ENCODE measurements around the gene NOXA1.

The NOXA1 gene

DNA sequence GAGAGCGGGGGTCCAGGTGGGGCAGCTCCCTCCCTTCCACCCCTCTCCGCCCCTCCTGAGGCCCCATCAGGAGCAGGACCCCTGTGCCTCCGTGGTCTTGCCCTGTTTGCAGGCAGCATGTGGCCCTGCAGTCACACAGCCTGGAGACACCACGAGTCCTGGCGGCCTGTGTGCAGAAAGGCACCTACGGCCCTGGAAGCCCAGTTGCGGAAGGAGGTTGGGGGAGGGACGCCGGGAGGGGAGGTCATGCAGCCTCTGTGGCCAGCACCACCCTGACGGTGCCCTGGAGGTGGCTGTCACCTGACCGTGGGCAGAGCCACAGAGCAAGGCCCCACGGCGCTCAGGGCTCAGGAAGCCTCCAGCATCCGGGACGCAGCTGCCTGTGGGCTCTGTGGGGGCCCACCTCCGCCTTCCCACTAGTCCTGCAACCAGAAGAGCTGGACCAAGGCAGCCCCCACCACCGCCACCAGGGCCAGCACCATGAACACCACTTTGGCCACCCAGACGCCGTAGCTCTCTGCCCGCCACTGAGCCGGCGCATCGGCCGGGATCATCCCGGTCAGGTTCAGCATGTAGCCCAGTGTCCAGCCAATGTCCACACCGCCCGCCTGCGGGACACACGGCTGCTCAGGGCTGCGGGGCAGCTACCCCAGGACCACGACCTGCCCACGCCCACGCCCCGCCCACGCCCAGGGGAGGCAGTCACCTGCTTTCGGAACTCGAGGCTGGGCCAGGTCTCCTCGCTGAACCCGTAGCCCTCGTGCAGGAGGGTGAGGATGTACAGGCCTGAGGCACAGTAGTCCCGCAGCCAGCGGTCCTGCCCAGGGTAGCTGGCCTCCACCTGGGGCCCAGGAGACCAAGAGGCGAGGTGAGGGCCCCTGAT is 11.5 kb downstream of the NOXA1 start:
- peak in 6 of 10 donors; percentile 1 to 79 (median 46) for DNase-seq
- intact Hi-C loops (cut with DNase I), result no loop called here

DNA sequence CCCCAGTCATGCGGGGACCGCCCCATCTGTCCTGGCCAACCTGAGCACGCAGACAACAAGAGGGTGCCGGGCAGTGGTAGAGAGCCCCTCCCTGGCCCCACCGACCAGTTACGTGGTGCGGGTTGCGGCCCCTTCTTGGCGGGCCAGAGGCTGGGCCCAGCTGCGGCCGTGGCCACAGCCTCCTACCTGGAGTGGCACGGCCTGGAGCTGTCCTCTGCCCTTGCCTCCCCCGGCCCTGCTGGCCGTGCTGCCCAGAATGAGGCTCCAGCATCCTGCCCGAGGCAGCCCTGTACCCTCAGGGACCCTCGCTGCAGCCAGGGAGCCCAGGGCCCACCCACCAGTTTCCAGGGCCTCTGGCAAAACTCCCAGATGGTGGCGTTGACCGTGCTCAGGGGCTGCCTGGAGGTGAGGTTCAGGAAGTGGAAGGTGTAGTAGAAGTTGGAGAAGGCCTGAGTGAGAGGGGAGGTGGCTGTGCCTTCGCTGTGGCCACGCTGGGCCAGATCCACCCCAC is 12.2 kb downstream of the NOXA1 start:
- intact Hi-C loops (cut with DNase I), result no loop called here
- DNase-seq, result peak in 3 of 10 donors; percentile 0 to 67 (median 5)

DNA sequence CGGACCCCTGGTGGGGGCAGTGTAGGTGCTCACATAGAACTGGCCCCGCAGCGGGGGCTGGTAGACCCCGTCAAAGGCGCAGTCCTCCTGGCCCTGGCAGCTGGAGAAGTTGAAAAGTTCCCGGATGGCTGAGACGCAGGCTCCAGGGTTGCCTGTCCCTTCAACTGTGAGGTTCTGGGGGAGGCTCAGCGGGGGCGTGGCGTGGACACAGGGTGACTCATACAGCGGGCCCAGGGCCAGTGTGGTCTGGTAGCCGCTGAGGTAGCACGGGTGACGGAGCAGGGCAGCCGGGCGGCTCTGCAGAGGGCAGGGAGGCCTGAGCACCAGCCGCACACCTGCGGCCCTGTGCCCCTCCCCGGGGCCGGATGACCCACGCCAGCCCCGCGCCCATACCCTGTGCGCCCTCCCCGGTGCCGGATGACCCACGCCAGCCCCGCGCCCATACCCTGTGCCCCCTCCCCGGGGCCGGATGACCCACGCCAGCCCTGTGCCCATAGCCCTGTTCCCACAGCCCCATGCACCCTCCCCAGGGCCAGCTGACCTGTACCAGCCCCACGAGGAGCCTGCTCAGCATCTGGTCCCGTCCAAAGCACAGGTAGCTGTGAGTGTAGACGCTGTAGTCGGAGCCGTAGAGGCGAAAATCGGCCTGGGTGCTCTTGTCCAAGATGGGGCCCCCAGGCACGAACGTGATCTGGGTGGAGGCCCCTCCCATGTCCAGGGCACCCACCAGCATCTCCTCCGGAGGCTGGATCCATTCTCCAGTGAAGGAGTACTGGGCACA is 13.0 kb downstream of the NOXA1 start:
- intact Hi-C loops (cut with DNase I), result no loop called here
- DNase-seq, result peak in 6 of 10 donors; percentile 7 to 87 (median 53)

DNA sequence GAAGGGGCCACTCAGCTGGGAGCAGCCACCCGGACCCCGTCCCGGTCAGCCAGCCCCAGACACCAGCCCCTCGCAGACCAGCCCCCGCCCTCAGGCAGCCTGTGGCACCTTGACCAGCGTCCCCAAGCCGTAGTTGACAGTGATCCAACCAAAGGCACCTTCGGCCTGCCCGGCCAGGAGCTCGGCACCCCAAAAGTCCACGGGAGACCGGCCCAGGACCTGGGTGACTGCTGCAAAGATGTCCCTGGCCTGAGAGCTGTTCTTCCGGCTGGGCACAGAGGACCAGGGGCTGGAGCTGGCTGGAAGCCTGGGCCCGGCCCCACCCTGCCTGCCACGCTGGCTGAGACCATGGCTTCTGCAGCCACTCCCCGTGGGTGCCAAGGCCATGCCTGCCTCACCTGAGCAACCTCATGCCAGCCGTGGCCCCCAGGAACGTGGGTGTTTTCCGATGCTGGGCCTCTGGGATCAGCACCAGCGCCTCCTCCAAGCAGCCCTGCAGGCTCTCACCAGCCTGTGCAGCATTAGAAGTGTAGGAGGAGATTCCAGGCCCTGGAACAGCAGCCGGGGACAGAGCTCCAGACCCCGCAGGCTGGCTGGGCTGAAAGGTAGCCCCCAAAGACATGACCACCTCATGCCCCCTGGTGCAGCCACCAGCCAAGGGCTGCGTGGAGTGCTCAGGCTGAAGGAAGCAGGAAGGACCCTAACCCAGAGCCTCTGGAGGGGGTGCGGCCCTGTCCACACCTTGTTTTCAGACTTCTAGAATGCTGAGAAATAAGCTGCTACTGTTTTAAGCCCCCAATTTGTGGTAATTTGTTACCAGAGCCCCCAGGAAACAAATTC is 13.8 kb downstream of the NOXA1 start:
- intact Hi-C loops (cut with DNase I), result no loop called here
- DNase-seq, result peak in 6 of 10 donors; percentile 1 to 85 (median 46)

GRCh38 chr9:137437691-137438590 is 14.7 kb downstream of the NOXA1 start:
- peak in 7 of 10 donors; percentile 1 to 75 (median 19) for DNase-seq
- intact Hi-C loops (cut with DNase I), result no loop called here

DNA sequence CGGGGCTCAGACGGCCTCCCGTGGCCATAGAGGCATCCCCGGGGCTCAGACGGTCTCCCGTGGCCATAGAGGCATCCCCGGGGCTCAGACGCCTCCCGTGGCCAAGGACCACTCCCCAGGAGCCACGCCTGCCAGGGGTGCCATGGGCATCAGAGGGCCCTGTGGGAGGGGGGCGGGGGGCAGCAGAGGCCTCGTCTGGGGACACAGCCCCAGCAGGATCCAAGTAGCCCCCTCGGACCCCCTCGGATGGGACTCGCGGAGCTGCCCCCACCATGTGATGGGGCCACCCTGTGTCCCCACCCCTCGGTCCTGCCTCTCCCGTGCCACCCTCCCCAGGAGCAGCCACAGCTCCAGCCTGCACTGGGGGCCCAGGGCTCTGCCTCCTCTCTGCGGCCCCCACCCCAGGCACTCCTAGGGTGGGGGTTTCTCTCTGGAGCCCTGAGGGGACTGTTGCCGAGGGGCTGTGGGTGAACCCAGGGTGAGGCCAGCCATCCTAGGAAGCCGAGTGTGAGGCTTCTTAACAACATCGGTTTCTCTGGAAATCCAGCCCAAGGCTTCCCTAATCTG is 15.5 kb downstream of the NOXA1 start:
- intact Hi-C loops (cut with DNase I), result no loop called here
- DNase-seq, result peak in 5 of 10 donors; percentile 2 to 56 (median 28)

GRCh38 chr9:137439158-137439714 is 16.0 kb downstream of the NOXA1 start:
- peak in 5 of 10 donors; percentile 5 to 79 (median 56) for DNase-seq
- intact Hi-C loops (cut with DNase I), result no loop called here

DNA sequence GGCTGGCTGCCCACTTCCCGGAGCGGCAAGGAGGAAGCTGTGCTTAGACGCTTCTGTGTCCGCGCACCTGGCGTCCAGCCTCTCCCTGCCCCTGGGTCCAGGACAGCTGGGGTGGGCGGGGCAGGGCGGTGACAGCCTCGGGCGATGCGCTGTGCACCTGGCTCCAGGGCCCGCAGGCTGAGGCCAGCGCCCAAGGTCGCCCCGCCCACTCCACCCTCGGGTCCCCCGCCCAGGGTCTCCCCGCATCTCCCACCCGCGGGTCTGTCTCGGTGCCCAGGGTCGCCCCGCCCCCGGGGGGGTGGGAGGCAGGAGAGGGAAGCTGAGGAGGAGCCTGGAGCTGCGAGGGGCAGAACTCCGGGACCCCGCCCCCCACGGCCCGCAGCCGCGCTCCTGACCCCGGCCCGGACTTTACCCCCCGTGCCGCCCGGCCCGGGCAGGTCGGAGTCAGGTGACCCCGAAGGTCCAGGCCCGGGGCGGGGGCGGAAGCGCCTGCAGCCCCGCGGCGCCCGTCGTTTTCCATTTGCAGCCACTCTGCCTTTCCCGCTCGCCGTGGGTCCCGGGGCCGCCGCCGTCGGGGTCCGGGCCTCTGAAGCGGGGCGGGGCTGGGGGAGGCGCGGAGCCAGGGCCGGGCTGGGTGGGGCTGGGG is 18.2 kb downstream of the NOXA1 start, which contains the start of gene ENTPD8:
Gene ENTPD8 (minus strand): TSS at position 69 of the 646 bp plus-strand sequence. CDS start 3,072 bp downstream, outside the sequence.
- DNase-seq, result peak in 5 of 10 donors; percentile 5 to 77 (median 50)
- intact Hi-C loops (cut with DNase I), result no loop called here

DNA sequence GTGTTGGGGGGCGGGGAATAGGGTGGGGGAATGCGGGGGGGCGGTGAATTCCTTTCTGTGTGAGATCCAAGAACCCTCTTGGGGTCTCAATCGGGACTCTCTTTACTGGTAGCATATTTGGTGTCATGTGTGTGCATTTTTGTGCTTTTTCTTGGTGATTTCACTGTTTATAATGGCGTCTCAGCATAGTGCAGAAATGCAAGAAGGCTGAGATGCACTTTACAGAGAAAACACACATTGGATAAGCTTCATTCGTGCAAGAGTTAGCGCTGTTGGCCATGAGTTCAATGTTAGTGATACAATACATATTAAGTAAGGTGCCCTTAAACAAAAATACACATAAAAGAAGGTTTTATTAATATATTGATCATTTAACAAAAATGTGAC is 18.7 kb downstream of the NOXA1 start:
- DNase-seq, result no peak
- intact Hi-C loops (cut with DNase I), result no loop called here

GRCh38 chr9:137444106-137444790 is 21.1 kb downstream of the NOXA1 start:
- peak in 4 of 10 donors; percentile 9 to 50 (median 35) for DNase-seq
- intact Hi-C loops (cut with DNase I), result no loop called here

GRCh38 chr9:137445275-137445807 is 22.1 kb downstream of the NOXA1 start:
- intact Hi-C loops (cut with DNase I), result no loop called here
- peak; percentile 55 to 94 (median 80) for DNase-seq

DNA sequence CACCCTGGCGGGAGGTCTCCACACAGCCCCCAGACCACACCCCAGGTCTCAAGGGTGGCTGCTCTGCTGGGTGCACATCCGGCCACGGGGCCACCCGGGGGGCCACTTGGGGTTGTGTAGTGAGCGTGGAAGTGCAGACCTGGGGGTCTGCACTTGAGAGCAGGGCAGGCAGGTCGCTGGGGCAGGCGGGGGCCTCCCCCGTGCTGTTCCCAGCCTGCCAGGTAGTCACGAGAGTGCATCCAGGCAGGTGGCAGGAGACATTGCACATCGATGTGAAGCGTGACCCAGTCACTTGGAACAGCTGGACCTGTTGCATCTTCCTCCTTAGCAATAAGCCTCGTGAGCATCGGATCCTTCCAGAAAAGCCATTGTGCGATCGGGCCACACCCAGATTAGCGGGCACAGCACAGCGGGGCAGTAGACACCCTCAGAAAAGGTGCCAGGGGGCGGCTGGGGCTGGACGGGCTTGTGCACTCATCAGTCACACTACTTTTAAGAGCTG is 22.8 kb downstream of the NOXA1 start:
- peak in 5 of 10 donors; percentile 8 to 63 (median 47) for DNase-seq
- intact Hi-C loops (cut with DNase I), result no loop called here

- peak in 5 of 10 donors; percentile 8 to 87 (median 81) for DNase-seq
- intact Hi-C loops (cut with DNase I), result no loop called here
These were observed 23.8 kb downstream of the NOXA1 start for GRCh38 chr9:137446851-137447471.

GRCh38 chr9:137447722-137448601 is 24.8 kb downstream of the NOXA1 start:
- DNase-seq, result peak in 5 of 10 donors; percentile 18 to 88 (median 73)
- intact Hi-C loops (cut with DNase I), result no loop called here

DNA sequence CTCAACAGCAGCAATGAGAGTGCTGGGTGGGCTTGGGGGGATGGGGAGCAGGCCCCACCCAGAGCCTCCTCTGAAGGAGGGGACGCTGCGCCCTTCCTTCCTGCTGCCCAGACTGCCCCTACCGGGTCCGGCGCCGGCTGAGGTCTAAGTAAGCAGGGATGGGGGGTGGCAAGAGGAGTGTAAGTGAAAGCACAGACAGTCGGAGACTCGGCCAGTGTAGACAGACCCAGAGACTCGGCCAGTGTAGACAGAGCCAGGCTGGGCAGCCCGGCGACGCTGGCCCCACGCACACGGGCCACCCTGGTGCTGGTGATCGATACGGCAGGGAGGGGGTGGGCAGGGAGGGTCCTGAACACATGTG is 25.4 kb downstream of the NOXA1 start:
- DNase-seq, result peak in 1 of 10 donors; percentile 22
- intact Hi-C loops (cut with DNase I), result no loop called here
